Activated CD4-positive, alpha-beta T cell treated with anti-CD3 and anti-CD28 coated beads, Interleukin-2, amount 10 ng/mL, durations not matched to agents 24 days and 14 days (primary cell): ENCODE results near the gene ATP12A. TPM values are rescaled to one million over a fixed set of nuclear protein-coding genes. Genes with fewer than 3 reads are reported as not detected.
A peak's percentile ranks its signal among the peaks of the same experiment; 100 is the strongest.

Experiments
- DNase-seq: peaks from one replicate; pipeline ENCODE4 v3.0.0; 2022
- H3K27ac Mint-ChIP-seq: one replicate; pipeline ENCODE4 v1.8.0; 2022; ENCODE audit warnings: mild to moderate bottlenecking, mixed read lengths
- H3K27me3 Mint-ChIP-seq: one replicate; pipeline ENCODE4 v1.8.0; 2022; ENCODE audit warnings: mixed read lengths
- H3K36me3 Mint-ChIP-seq: one replicate; pipeline ENCODE4 v1.8.0; 2022; ENCODE audit warnings: low read depth, mild to moderate bottlenecking, mixed read lengths
- H3K4me1 Mint-ChIP-seq: one replicate; pipeline ENCODE4 v1.8.0; 2021; ENCODE audit warnings: mixed read lengths
- H3K4me3 Mint-ChIP-seq: one replicate; pipeline ENCODE4 v1.8.0; 2022; ENCODE audit warnings: mild to moderate bottlenecking, moderate library complexity, mixed read lengths
- H3K9me3 Mint-ChIP-seq: one replicate; pipeline ENCODE4 v1.8.0; 2021; ENCODE audit warnings: mixed read lengths
- intact Hi-C: fragments of 100-400 bp; cut with micrococcal nuclease; formaldehyde crosslinking; loops from one replicate; pipeline ENCODE4 v1.15.1; 2023
- total RNA-seq: library from RNA; stranded (reverse); gene quantifications from 2 replicates; pipeline ENCODE4 v1.2.3, GENCODE V29; 2022

ATP12A gene
- total RNA-seq, 1 donor from 2014 or later, result 0.23 TPM

- DNase-seq, result no peak
- Mint-ChIP-seq H3K27me3 (peaks cover 51% of the 10 kb centered on the region), H3K36me3 (no peaks in the 10 kb centered on the region), H3K9me3 (no peaks in the 10 kb centered on the region), H3K4me1 (peaks cover 26% of the 10 kb centered on the region), H3K4me3 (no peak overlapping the region), H3K27ac (no peak overlapping the region)
- intact Hi-C loops, result loop anchor here (2.0 kb wide), 1 partner anchor 41 kb away; no protein-coding TSS in a partner anchor
Measured at GRCh38 chr13:24685314-24685713, 5.1 kb downstream of the ATP12A start.

DNA sequence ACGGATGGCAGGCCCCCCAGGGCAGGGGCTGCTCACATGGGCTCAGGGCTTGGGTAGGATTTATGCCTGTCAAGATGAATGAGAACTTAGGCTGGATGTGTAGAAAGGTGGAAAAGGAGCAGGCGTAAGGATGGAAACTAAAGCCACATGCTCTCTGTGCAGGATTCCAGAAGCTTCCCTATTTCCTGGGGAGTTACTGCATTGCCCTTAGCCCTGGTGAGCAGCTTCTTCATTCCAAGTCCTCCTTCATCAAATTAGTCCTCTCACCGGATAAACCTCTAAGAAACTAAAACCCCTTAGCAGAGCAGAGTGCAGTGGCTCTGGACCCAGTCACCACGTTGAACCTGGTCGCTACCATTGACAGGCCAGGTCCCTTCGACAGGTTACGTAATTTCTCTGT lies 7.4 kb downstream of the ATP12A start:
- no peak for DNase-seq
- no peak overlapping the region for H3K4me3 Mint-ChIP-seq
- peaks cover 52% of the 10 kb centered on the region for H3K27me3 Mint-ChIP-seq
- no peaks in the 10 kb centered on the region for H3K9me3 Mint-ChIP-seq
- H3K4me1 Mint-ChIP-seq, result peaks cover 21% of the 10 kb centered on the region
- H3K27ac Mint-ChIP-seq, result no peak overlapping the region
- H3K36me3 Mint-ChIP-seq, result no peaks in the 10 kb centered on the region
- intact Hi-C loops, result no loop called here

GRCh38 chr13:24688111-24688510 lies 7.9 kb downstream of the ATP12A start:
- DNase-seq, result no peak
- intact Hi-C loops, result no loop called here
- no peak overlapping the region for H3K4me3 Mint-ChIP-seq
- H3K27ac Mint-ChIP-seq, result no peak overlapping the region
- H3K9me3 Mint-ChIP-seq, result no peaks in the 10 kb centered on the region
- no peaks in the 10 kb centered on the region for H3K36me3 Mint-ChIP-seq
- H3K4me1 Mint-ChIP-seq, result peaks cover 21% of the 10 kb centered on the region
- H3K27me3 Mint-ChIP-seq, result peaks cover 54% of the 10 kb centered on the region

GRCh38 chr13:24688950-24689349 lies 8.7 kb downstream of the ATP12A start:
- intact Hi-C loops, result no loop called here
- no peaks in the 10 kb centered on the region for H3K9me3 Mint-ChIP-seq
- H3K4me3 Mint-ChIP-seq, result no peak overlapping the region
- no peak for DNase-seq
- no peaks in the 10 kb centered on the region for H3K36me3 Mint-ChIP-seq
- no peak overlapping the region for H3K27ac Mint-ChIP-seq
- peaks cover 17% of the 10 kb centered on the region for H3K4me1 Mint-ChIP-seq
- H3K27me3 Mint-ChIP-seq, result peaks cover 56% of the 10 kb centered on the region

GRCh38 chr13:24691381-24691780 lies 11.2 kb downstream of the ATP12A start:
- H3K36me3 Mint-ChIP-seq, result no peaks in the 10 kb centered on the region
- H3K27me3 Mint-ChIP-seq, result peaks cover 52% of the 10 kb centered on the region
- no peak for DNase-seq
- no peak overlapping the region for H3K4me3 Mint-ChIP-seq
- H3K4me1 Mint-ChIP-seq, result peaks cover 6% of the 10 kb centered on the region
- no peak overlapping the region for H3K27ac Mint-ChIP-seq
- no peaks in the 10 kb centered on the region for H3K9me3 Mint-ChIP-seq
- intact Hi-C loops, result no loop called here

DNA sequence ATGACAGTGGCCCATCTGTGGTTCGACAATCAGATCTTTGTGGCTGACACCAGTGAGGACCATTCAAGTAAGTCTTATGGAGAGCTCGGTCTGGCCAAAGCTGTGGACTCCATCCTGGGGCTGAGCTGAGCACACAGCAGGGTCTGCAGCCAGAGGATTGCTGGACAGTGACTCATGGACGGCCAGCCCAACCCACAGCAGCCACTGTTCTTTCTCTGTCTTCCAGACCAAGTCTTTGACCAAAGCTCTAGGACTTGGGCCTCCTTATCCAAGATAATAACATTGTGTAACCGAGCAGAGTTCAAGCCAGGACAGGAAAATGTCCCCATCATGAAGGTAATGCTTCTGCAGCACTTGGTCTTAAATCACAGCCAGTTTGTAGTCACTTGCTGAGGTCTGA lies 12.4 kb downstream of the ATP12A start:
- Mint-ChIP-seq H3K4me3 (no peak overlapping the region), H3K27ac (no peak overlapping the region), H3K4me1 (peaks cover 6% of the 10 kb centered on the region), H3K27me3 (peaks cover 43% of the 10 kb centered on the region), H3K9me3 (no peaks in the 10 kb centered on the region), H3K36me3 (no peaks in the 10 kb centered on the region)
- intact Hi-C loops, result no loop called here
- no peak for DNase-seq

GRCh38 chr13:24693862-24694471 lies 13.8 kb downstream of the ATP12A start:
- peak overlapping the region; percentile 32 for H3K4me3 Mint-ChIP-seq
- H3K4me1 Mint-ChIP-seq, result peaks cover 6% of the 10 kb centered on the region
- intact Hi-C loops, result loop anchor here (1.0 kb wide), 1 partner anchor 34 kb away; no protein-coding TSS in a partner anchor
- H3K9me3 Mint-ChIP-seq, result no peaks in the 10 kb centered on the region
- H3K36me3 Mint-ChIP-seq, result no peaks in the 10 kb centered on the region
- H3K27me3 Mint-ChIP-seq, result peaks cover 39% of the 10 kb centered on the region
- peak; percentile 84 for DNase-seq
- no peak overlapping the region for H3K27ac Mint-ChIP-seq

GRCh38 chr13:24694907-24695306 lies 14.7 kb downstream of the ATP12A start:
- Mint-ChIP-seq H3K27me3 (peaks cover 42% of the 10 kb centered on the region), H3K27ac (no peak overlapping the region), H3K9me3 (no peaks in the 10 kb centered on the region), H3K4me1 (peaks cover 6% of the 10 kb centered on the region), H3K4me3 (no peak overlapping the region), H3K36me3 (no peaks in the 10 kb centered on the region)
- intact Hi-C loops, result loop anchor here (1.0 kb wide), 1 partner anchor 33 kb away; no protein-coding TSS in a partner anchor
- no peak for DNase-seq

DNA sequence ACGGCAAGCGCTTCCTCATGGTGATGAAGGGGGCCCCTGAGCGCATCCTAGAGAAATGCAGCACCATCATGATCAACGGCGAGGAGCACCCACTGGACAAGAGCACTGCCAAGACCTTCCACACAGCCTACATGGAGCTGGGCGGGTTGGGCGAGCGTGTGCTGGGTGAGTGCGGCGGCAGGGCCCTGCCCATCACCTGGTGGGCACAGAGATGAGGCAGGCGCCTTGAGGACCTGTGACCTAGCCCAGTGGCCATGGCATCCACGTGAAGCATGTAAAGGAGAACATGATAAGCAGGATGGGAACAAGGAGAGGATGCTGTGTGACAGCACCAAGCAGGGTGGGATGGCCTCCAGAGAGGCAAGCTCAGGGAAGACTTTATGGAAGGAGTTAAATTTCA lies 18.5 kb downstream of the ATP12A start:
- Mint-ChIP-seq H3K4me1 (peaks cover 7% of the 10 kb centered on the region), H3K4me3 (no peak overlapping the region)

GRCh38 chr13:24699541-24699940 lies 19.3 kb downstream of the ATP12A start:
- no peak overlapping the region for H3K4me3 Mint-ChIP-seq
- H3K36me3 Mint-ChIP-seq, result no peaks in the 10 kb centered on the region
- intact Hi-C loops, result no loop called here
- H3K9me3 Mint-ChIP-seq, result no peaks in the 10 kb centered on the region
- peaks cover 39% of the 10 kb centered on the region for H3K27me3 Mint-ChIP-seq
- no peak for DNase-seq
- H3K27ac Mint-ChIP-seq, result no peak overlapping the region
- H3K4me1 Mint-ChIP-seq, result peaks cover 3% of the 10 kb centered on the region

More for the DNA sequence above, 18.5 kb downstream of the ATP12A start:
- no peaks in the 10 kb centered on the region for H3K9me3 Mint-ChIP-seq
- H3K36me3 Mint-ChIP-seq, result no peaks in the 10 kb centered on the region
- no peak for DNase-seq
- no peak overlapping the region for H3K27ac Mint-ChIP-seq
- intact Hi-C loops, result no loop called here
- peaks cover 39% of the 10 kb centered on the region for H3K27me3 Mint-ChIP-seq

DNA sequence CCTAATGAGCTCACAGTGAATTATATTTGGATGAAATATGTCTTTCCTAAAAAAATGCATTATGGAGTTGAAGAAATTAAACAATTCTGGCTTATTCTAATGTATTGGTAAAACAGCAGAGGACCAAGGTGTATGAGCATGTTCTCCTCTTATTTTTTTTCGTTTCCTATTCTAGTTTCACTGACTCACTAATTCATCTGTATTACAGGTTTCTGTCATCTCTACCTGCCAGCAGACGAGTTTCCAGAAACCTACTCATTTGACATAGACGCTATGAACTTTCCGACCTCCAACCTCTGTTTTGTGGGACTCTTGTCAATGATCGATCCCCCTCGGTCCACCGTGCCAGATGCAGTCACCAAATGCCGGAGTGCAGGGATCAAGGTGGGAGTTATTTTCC lies 20.3 kb downstream of the ATP12A start:
- H3K36me3 Mint-ChIP-seq, result no peaks in the 10 kb centered on the region
- peaks cover 37% of the 10 kb centered on the region for H3K27me3 Mint-ChIP-seq
- intact Hi-C loops, result loop anchor here (1.0 kb wide), 1 partner anchor 9 kb away; no protein-coding TSS in a partner anchor
- H3K9me3 Mint-ChIP-seq, result no peaks in the 10 kb centered on the region
- no peak overlapping the region for H3K27ac Mint-ChIP-seq
- H3K4me3 Mint-ChIP-seq, result no peak overlapping the region
- H3K4me1 Mint-ChIP-seq, result peaks cover 9% of the 10 kb centered on the region
- no peak for DNase-seq

GRCh38 chr13:24706886-24707585 lies 26.8 kb downstream of the ATP12A start:
- intact Hi-C loops, result loop anchor here (5.0 kb wide), 1 partner anchor 195 kb away; the partner anchor contains the start of gene PARP4
- DNase-seq, result no peak
- H3K36me3 Mint-ChIP-seq, result no peaks in the 10 kb centered on the region
- no peak overlapping the region for H3K4me3 Mint-ChIP-seq
- peaks cover 13% of the 10 kb centered on the region for H3K27me3 Mint-ChIP-seq
- H3K4me1 Mint-ChIP-seq, result peaks cover 24% of the 10 kb centered on the region
- no peaks in the 10 kb centered on the region for H3K9me3 Mint-ChIP-seq
- H3K27ac Mint-ChIP-seq, result no peak overlapping the region

- Mint-ChIP-seq H3K9me3 (no peaks in the 10 kb centered on the region), H3K36me3 (no peaks in the 10 kb centered on the region), H3K27me3 (peaks cover 6% of the 10 kb centered on the region), H3K4me3 (peak overlapping the region; percentile 71), H3K27ac (peak overlapping the region; percentile 64), H3K4me1 (peaks cover 24% of the 10 kb centered on the region)
- intact Hi-C loops, result loop anchor here (1.0 to 5.0 kb wide), 3 partner anchors 9 to 197 kb away; partner anchors contain the start of gene PARP4
- DNase-seq, result peak; percentile 89
Measured at GRCh38 chr13:24709186-24709913, 29.1 kb downstream of the ATP12A start.

DNA sequence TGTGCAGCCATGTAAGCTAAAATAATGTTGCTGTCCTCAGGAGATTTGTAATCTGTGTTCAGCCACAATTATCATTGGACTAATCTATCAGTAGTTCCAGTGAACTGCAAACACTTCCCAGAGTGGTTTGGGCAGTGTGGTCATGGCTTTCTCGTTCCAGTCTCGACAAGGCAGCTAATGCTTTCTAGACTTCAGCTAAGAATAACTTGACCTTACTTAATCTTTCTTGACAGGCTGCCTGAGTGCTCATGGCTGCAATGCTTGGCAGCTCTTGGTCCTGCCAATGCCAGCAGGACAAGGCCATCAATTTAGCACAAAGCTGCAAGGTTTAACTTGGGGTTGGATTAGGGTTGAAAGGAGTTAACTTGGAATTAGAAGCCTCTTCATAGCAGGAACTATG lies 32.8 kb downstream of the ATP12A start:
- Mint-ChIP-seq H3K9me3 (no peaks in the 10 kb centered on the region), H3K4me3 (no peak overlapping the region), H3K27ac (no peak overlapping the region), H3K36me3 (no peaks in the 10 kb centered on the region), H3K27me3 (peaks cover 11% of the 10 kb centered on the region), H3K4me1 (peaks cover 17% of the 10 kb centered on the region)
- no peak for DNase-seq
- intact Hi-C loops, result no loop called here
